ENCODE measurements around the gene COPS6.

DNA sequence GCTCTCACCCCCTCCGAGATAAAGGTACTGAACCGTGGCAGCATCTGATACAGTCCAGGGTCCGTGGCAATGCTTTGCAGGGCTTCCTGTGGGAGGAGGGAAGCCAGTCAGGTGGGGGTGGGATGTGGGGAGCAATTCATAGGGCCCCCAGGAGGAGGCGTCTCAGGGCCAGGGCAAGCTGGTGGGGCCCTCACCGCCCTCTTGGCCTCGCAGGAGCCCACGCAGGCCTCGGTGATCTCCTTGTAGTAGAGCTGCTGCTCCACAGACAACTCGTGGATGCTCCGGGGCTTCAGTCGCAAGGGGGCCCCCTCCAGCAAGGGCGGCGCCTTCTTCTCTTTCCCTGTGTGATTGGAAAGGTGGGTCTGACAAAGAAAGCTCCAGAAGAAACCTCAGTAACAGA, 23.1 kb downstream of the COPS6 start:
- no peak for TF ChIP-seq POLR2A (IDR thresholded peaks at IDR 0.05; ENCODE audit: low read depth, low read length)
- TF ChIP-seq POLR2AphosphoS5 (IDR thresholded peaks at IDR 0.05; ENCODE audit: low read depth, low read length) = no peak
- TF ChIP-seq TAF1 (IDR thresholded peaks at IDR 0.05; ENCODE audit: borderline replicate concordance, low read depth, low read length) = no peak

All from GM12892 (cell line).